CD4-positive, alpha-beta T cell treated with Interleukin-17A for 4 hours (primary cell): Measurements from ENCODE around the gene SETD6.
"Not testable (repeated sequence)": the region's sequence is repeated elsewhere in the genome, so short reads cannot be mapped to it uniquely, and the experiment has no call there.

Source experiments
- DNase-seq: peaks from one replicate; pipeline ENCODE4 v3.0.0-alpha.2; 2020; ENCODE audit warnings: mixed read lengths

The SETD6 gene

GRCh38 chr16:58548378-58548777 is 33.1 kb downstream of the SETD6 start:
- DNase-seq: no peak

- DNase-seq: no peak
These were observed 36.2 kb downstream of the SETD6 start for GRCh38 chr16:58551496-58551895.

- DNase-seq: no peak
These were observed 41.4 kb downstream of the SETD6 start for GRCh38 chr16:58556678-58557077.

GRCh38 chr16:58563235-58563634 is 47.9 kb downstream of the SETD6 start:
- DNase-seq: no peak

GRCh38 chr16:58563775-58564174 is 48.5 kb downstream of the SETD6 start:
- no peak for DNase-seq

- not testable (repeated sequence) for DNase-seq
These were observed 50.4 kb downstream of the SETD6 start for GRCh38 chr16:58565697-58566096.
